Ascending aorta (tissue), 2 donors: ENCODE measurements around the gene NOVA1. TPM values are rescaled to one million over a fixed set of nuclear protein-coding genes. Genes with fewer than 3 reads are reported as not detected.

ENCODE experiments used
- DNase-seq, 2 donors: peaks; one replicate each; pipeline ENCODE4 v3.0.0-alpha.2; 2019; ENCODE audit warnings: low spot score in 2 of 2
- H3K27ac ChIP-seq, 2 donors: fragments of 200-600 bp; sonication (generic); one replicate each; pipeline ENCODE4 v1.5.1; 2016 to 2017; ENCODE audit warnings: mild to moderate bottlenecking in 1 of 2
- H3K27me3 ChIP-seq: fragments of 200-600 bp; sonication (generic); one replicate; pipeline ENCODE4 v1.5.1; 2017
- H3K36me3 ChIP-seq, 2 donors: fragments of 200-600 bp; sonication (generic); one replicate each; pipeline ENCODE4 v1.5.1; 2016
- H3K4me1 ChIP-seq, 2 donors: fragments of 200-600 bp; sonication (generic); one replicate each; pipeline ENCODE4 v1.5.1; 2016 to 2017; ENCODE audit warnings: mild to moderate bottlenecking in 1 of 2
- H3K4me3 ChIP-seq, 2 donors: fragments of 200-600 bp; sonication (generic); one replicate each; pipeline ENCODE4 v1.5.1; 2016 to 2017; ENCODE audit warnings: mild to moderate bottlenecking in 1 of 2
- H3K9me3 ChIP-seq, 2 donors: fragments of 200-600 bp; sonication (generic); one replicate each; pipeline ENCODE4 v1.5.1; 2016
- CTCF ChIP-seq, 3 experiments: fragments of 200-600 bp in 2 of 3; fragments of 450-650 bp in 1 of 3; sonication (generic) in 2 of 3; IDR thresholded peaks; one replicate each; pipeline ENCODE4 v1.5.1; 2016 to 2019; ENCODE audit warnings: antibody characterized with exemption in 3 of 3, mild to moderate bottlenecking in 1 of 3, moderate library complexity in 1 of 3
- intact Hi-C: fragments of 100-400 bp; cut with DNase I; formaldehyde crosslinking; loops from one replicate; pipeline ENCODE4 v1.15.1; 2023
- total RNA-seq: library from RNA; depleted of rRNA; stranded (reverse); fragments of >200 nt; gene quantifications from one replicate; pipeline ENCODE4 v1.1.0, GENCODE V29; 2016

NOVA1 gene
- total RNA-seq, 1 donor from 2014 or later, result 11.1 TPM

GRCh38 chr14:26414926-26415325, 182.9 kb downstream of the NOVA1 start:
- Histone ChIP-seq H3K9me3 (no peaks in the 10 kb centered on the region), H3K4me1 (no peaks in the 10 kb centered on the region), H3K27me3 (no peaks in the 10 kb centered on the region), H3K4me3 (no peak overlapping the region), H3K36me3 (no peaks in the 10 kb centered on the region), H3K27ac (no peak overlapping the region)
- no peak for TF ChIP-seq CTCF (IDR thresholded peaks at IDR 0.05)
- DNase-seq, result no peak
- intact Hi-C loops, result no loop called here

GRCh38 chr14:26414103-26414502, 183.7 kb downstream of the NOVA1 start:
- TF ChIP-seq CTCF (IDR thresholded peaks at IDR 0.05), result no peak
- DNase-seq, result no peak
- intact Hi-C loops, result no loop called here

GRCh38 chr14:26412421-26412820, 185.4 kb downstream of the NOVA1 start:
- DNase-seq, result no peak
- TF ChIP-seq CTCF (IDR thresholded peaks at IDR 0.05), result no peak
- no peaks in the 10 kb centered on the region for H3K36me3 ChIP-seq
- H3K4me3 ChIP-seq, result no peak overlapping the region
- H3K9me3 ChIP-seq, result no peaks in the 10 kb centered on the region
- H3K4me1 ChIP-seq, result no peaks in the 10 kb centered on the region
- H3K27ac ChIP-seq, result no peak overlapping the region
- no peaks in the 10 kb centered on the region for H3K27me3 ChIP-seq
- intact Hi-C loops, result no loop called here

More at GRCh38 chr14:26414103-26414502, 183.7 kb downstream of the NOVA1 start:
- H3K27ac ChIP-seq, result no peak overlapping the region
- H3K4me1 ChIP-seq, result no peaks in the 10 kb centered on the region
- no peaks in the 10 kb centered on the region for H3K9me3 ChIP-seq
- H3K36me3 ChIP-seq, result no peaks in the 10 kb centered on the region
- no peaks in the 10 kb centered on the region for H3K27me3 ChIP-seq
- H3K4me3 ChIP-seq, result no peak overlapping the region

- H3K9me3 ChIP-seq, result no peaks in the 10 kb centered on the region
- H3K27me3 ChIP-seq, result no peaks in the 10 kb centered on the region
- intact Hi-C loops, result no loop called here
- H3K4me1 ChIP-seq, result no peaks in the 10 kb centered on the region
- TF ChIP-seq CTCF (IDR thresholded peaks at IDR 0.05), result no peak
- no peak for DNase-seq
- no peak overlapping the region for H3K4me3 ChIP-seq
- no peak overlapping the region for H3K27ac ChIP-seq
- H3K36me3 ChIP-seq, result no peaks in the 10 kb centered on the region
Observed at GRCh38 chr14:26410189-26410685, 187.6 kb downstream of the NOVA1 start.

- intact Hi-C loops, result no loop called here
- H3K36me3 ChIP-seq, result no peaks in the 10 kb centered on the region
- H3K4me3 ChIP-seq, result no peak overlapping the region
- no peaks in the 10 kb centered on the region for H3K4me1 ChIP-seq
- H3K9me3 ChIP-seq, result no peaks in the 10 kb centered on the region
- TF ChIP-seq CTCF (IDR thresholded peaks at IDR 0.05), result no peak
- H3K27ac ChIP-seq, result no peak overlapping the region
- DNase-seq, result no peak
- H3K27me3 ChIP-seq, result no peaks in the 10 kb centered on the region
Observed at GRCh38 chr14:26404927-26405326, 192.9 kb downstream of the NOVA1 start.

GRCh38 chr14:26403760-26404159, 194.1 kb downstream of the NOVA1 start:
- intact Hi-C loops, result no loop called here

More at GRCh38 chr14:26403760-26404159, 194.1 kb downstream of the NOVA1 start:
- Histone ChIP-seq H3K27ac (no peak overlapping the region), H3K27me3 (no peaks in the 10 kb centered on the region), H3K4me1 (no peaks in the 10 kb centered on the region), H3K4me3 (no peak overlapping the region), H3K9me3 (no peaks in the 10 kb centered on the region), H3K36me3 (no peaks in the 10 kb centered on the region)
- no peak for TF ChIP-seq CTCF (IDR thresholded peaks at IDR 0.05)
- DNase-seq, result no peak
